GM18909 (cell line): Measurements from ENCODE around the gene FAM110D.

Experiments used
- ATAC-seq: cut with Tn5 transposase; IDR thresholded peaks from one replicate; pipeline ENCODE4 v1.9.1; 2021; ENCODE audit warnings: mild to moderate bottlenecking; ENCODE audit not compliant: unreplicated experiment, poor library complexity

The FAM110D gene

DNA sequence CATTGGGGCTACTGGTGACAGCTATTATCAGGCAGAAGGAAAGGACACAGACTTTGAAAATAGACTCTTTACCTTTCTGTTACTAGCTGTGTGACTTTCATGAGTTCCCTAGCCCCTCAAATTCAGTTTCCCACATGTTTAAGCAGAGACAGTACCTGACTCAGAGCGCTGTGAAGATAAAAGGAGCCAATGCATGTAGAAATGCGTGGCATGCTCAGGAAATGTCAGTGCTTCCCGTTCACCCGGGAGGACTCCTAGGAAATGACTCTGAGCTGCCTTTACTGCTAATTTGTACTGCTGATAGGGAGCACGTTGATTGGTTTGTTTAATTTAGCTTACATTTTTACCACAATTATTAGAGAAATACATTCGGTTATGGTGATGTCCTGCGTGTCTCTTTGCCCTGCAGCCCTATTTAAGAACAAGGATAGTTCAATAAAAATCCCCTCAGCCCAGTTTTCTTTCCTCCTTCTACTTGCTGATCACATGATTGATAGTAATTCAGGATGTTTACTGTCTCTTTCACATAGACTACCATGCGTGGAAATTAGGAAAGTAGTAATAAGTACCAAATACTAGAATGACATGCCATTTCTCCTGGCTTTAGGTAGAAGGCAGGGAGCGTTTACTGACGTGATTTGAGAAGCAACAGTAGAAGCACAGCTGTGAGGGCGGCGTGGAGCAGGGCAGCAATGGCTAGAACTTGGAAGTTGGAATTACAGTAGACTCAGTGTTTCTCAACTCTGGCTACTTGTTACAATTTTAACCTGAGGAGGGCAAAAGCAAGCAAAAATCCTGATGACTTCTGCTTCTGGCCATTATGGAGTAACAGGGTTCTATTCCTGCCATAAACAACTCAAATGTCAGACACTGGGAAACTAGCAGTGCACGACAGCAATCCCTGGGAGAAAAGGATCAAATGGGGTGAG, 31.4 kb upstream of the FAM110D start:
- no peak for ATAC-seq

DNA sequence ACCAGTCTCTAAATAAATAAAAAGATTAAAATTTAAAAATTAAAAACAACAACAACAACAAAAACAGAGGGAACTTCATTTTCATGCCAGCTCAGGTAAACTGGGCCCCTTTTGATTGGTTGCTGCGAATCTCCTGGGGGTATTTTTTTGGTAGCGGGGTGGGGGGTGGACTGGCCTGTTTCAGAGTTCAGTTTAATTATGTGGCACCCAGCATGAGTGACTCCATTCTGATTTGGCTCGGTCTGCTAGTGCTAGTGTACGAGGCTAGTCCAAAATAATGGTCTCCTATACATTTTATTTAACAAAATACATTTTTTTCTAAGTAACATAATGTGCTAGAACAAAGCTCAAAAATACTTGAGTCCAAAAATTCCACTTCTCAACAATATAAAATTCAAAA, 29.1 kb upstream of the FAM110D start:
- ATAC-seq: no peak

DNA sequence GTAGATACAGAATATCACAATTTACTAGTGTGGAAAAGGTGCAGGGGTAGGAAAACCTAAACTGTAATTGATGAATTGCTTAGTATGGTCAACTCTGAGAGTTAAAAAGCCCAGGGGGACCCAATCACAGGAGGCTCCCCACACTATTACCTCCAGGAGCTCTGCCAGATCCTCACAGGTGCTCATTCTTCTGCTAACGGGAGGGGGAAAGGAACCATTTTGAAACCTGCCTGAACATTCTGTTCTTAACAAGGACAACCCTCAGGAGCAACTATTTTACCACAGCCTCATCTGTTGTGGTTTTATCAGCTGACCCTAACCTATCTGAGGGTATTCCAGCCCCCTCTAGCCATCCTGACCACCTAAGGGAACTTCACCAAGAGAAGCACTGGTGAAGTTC, 28.2 kb upstream of the FAM110D start:
- ATAC-seq: no peak

DNA sequence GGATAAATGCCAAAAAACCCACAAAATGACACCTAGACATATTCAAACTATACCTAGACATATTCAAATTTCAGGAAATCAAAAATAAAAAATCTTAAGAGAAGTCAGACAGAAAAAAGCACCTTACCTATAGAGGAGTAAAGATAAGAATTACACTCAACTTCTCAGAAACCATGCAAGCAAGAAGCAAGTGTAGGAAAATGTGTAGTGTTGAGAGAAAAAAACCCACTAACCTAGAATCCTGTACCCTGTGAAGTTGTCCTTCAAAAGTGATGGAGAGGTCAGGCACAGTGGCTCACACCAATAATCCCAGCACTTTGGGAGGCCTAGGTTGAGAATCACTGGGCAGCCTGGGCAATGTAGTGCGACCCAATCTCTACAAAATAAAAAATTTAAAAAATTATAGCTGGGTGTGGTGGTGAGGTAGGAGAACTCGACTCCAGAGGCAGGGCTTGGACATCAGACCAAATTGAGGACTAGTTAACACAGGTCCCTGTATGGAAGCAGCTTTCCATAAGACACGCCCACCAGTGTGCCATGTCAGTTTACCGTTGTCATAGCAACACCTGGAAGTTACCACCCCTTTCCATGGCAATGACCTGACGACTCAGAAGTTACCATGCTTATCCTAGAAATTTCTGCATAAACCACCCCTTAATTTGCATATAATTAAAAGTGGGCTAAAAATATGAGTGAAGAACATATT, 26.6 kb upstream of the FAM110D start:
- ATAC-seq: no peak

DNA sequence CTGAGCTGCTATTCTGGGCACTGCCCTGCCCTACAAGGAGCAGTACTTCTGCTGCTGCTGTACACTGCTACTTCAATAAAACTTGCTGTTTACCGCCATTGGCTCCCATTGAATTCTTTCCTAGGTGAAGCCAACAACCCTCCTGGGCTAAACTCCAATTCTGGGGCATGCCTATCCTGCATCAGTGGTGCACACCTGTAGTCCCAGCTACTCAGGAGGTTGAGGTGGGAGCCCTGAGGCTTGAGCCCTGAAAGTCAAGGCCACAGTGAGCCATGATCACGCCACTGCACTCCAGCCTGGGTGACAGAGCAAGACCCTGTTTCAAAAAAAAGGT, 26.1 kb upstream of the FAM110D start:
- ATAC-seq: no peak

DNA sequence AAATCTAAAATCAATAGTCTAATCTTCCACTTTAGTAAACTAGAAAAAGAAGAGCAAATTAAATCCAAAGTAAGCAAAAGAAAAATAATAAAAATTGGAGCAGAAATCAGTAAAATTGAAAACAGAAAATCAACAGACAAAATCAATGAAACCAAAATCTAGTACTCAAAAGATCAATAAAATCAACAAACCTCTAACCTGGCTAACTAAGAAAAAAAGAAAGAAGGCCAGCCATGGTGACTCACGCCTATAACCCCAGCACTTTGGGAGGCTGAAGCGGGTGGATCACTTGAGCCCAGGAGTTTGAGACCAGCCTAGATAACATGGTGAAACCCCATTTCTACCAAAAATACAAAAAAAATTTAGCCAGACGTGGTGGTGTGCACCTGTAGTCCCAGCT, 24.4 kb upstream of the FAM110D start:
- no peak for ATAC-seq

DNA sequence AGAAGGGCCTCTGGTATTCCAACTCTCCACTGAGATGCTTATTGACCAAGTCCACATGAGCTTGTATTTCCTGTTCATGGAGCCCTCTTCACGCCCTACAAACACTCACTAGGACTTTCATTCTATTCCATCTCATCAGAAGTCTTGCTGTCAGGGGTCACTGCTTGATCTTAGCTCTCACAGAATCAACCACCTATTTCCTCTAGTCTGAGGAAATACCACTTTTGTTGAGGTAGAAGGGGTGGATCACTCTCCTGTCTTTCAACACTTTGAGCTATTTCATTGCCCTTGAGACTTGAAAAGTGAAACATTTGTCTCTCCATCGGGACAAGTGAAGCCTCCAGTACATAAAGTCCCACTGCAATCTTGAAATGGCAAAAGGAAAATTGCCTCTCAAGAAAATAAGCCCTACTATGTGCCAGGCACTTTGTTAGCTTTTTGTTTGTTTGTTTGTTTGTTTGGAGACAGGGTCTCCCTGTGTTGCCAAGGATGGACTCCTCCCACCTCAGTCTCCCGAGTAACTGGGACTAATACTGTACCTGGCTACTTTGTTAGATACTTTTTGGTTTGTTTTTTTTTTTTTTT, 19.8 kb upstream of the FAM110D start:
- no peak for ATAC-seq

DNA sequence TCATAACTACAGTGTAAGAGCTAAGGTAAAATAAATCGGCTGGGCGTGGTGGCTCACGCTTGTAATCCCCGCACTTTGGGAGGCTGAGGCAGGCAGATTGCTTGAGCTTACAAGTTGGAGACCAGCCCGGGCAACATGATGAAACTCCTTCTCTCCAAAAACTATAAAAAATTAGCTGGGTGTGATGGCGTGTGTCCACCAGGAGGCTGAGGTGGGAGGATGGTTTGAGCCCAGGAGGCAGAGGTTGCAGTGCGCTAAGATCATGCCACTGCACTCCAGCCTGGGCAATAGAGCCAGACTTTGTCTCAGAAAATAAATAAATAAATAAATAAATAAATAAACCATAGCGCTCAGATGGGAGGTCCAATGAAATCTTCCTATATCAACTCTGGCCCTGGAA, 16.7 kb upstream of the FAM110D start:
- no peak for ATAC-seq

DNA sequence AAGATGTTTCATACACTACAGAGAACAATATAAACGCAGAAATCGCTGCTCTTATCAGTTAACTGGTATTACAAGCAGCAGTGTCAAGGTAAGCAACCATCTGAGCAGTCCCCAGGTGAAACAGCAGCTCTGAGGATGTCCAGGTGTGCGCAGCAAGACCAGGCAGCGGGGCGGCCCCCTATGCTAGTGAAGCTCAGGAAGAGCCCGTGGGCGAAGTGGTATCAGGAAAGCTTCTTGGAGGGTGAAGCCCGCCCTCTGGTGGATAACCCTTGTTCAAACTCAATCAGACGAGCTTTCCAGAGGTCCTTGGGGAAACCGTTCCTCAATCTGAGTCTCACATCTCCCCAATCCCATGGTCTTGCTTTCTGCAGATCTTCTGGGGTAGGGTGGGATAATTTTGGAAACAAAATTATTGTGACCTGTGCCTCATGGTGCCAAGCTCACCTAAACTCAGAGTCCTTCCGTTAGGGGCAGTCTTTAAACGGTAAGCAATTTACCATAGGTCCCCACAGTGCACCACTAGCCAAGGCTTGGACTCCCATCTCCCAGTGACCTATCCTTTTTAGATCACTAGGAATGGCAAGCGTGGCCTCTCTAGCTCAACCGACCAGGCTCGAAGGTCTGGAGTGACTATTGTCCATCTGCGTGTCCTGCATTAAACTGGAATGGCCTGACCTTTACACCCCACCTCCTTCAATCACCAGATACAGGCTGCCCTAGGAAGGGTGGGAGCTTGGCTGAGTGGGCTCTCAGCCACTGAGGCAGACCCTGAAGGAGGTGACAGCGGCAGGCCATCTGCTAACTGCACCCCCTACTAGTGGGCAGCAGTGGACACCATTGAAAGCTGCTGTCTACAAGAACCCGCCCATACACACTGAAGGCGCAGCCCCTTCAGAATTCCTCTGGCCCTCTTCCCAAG, 13.6 kb upstream of the FAM110D start:
- no peak for ATAC-seq

DNA sequence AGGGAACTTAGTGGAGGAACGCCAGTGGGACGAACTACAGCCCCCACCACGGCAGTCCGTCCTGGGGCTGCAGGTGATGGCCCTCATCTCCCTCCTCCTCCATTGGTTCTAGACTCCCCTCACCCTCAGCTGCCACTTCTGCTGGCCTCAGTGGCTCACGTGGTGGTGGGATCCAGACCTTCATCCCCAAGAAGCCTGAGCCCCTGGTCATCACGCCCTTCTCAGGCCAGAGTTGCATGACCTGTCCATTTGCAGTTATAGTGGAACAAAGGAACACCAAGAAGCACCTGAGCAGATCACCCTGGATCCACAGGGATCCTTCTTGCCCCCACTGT, 13.0 kb upstream of the FAM110D start:
- ATAC-seq: no peak

DNA sequence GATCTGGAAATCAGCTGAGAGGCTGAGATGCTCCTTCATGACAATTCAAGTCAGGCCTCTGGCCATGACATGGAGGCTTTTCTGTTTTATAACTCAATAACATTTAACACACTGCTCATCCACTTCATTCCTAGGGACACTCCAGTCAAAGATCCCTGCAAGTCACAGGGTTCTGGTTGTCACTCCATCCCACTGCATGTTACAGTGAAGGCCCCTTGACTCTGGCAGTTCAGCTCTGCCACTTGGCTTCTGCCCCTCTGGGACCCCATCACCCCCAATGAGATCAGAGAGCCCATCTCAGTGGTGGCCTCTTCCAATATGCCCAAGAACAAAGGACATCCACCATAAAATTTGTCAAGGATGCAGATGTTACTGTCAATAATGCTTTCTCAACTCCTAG, 10.0 kb upstream of the FAM110D start:
- ATAC-seq: no peak

DNA sequence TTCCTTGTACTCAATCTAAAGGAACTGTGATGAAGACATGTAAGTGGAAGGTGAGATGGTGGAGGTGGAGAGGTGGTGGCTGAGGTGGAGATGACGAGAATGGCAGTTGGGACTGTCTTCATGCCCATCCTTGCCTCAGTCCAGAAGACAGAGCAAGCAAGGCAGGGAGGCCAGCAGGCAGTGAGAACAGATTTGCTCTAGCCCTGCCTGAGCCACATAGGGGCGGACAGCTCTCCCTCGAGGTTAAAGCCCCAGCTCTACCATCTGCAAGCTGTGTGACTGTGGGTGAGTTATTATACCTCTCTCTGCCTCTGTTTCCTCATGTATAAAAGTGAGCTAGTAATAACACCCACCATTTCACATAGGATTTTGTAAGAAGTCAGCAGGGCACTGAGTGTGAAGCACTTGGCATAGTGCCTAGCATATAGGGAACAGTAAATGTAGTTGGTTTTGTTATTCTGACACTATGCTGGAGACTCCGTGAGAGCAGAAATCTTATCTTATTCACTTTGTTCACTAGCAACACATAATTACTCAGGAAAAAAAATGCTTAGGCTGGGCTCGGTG, 4.8 kb upstream of the FAM110D start:
- no peak for ATAC-seq

DNA sequence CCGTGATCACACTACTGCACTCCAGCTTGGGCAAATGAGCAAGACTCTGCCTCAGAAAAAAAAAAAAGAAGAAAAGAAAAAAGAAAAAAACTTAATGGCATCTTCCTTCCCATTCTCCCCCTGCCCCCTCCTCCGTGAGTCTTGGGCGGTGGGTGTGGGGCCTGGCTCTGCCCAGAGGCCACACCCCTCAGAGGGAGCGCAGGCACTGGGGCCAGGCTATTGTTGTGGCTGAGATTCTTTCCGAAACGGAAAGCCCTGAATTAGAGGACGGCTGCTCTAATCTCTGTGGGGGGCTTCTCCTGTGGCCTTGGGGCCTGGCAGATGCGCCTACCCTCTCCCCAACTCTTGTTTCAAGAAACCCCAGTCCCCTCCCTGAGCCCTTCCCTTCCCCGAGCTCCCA, 4.1 kb upstream of the FAM110D start:
- ATAC-seq: no peak

DNA sequence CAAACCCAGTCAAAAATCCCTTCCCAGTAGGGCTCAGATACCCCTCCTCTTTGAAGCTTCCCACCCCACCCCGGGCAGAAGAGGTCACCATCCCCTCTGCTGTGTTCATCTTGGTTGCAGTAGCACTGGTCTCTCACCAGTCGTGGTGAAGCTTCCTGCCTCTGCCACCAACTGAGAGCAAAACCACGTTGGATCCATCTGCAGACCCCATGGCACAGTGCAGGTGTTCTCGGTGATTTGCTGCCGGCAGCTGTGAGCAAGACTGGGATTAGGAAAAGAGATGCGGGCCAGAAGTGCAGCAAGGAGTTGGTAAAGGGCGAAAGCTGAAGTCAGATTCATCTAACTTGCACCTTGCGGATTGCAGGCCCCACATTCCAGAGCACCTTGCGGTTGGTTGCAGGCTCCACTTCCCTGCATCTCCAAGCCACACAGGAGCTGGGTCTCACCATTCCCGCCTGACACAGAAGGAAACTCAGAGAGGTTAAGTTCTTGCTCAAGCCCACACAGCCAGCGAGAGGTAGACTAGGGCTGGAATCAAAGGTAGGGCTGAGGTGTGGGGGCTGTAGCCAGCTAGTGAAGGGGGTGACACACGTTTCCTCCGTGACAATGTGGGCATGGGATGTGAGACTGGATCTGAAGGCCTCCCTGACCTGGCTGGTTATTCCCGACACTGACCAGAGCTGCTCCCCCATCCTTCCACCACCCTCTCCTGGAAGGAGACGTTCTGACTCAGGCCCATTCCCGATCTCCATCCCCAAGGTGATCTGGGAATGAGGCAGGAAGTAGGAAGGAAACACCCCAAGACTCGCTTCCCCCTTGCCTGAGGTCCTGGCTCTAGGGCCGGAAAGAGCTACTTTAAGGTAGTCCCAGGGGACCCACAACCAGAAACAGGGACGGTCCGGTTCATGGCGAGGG, 3.3 kb upstream of the FAM110D start:
- no peak for ATAC-seq

DNA sequence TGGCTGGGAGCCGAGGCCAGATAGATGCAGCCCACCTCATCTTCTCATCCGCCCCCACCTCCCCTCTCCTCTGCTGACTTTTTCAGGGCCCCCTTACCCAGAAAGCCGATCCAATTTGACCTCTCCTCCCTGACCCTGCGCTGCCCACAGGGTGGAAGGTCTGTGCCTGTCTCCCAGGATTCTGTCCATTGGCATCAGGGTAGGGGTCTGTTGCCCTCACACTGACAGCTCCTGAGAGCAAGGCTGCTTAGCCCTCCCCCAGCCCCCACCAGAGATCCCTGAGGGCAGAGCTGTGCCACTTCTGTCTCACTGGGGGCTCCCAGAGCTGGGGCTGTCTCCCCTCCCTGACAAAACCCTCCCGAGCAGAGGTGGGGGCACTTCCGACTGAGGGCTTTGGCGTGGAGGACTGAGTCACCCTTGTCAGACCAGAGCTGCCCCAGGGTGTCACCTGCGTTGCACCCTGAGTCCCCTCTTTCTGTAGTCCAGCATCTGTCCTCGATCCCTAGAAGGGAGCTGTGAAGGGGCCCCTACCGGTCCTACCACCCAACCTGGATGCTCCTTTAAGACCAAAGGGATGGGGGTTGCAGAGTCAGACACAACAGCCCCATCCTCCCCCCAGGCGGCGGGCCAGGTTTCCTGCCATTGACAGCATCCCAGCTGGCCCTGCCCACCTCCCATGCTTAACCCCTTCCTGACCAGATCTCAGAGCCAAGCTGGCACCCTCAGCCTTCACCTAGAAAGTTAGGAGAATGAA, 2.4 kb upstream of the FAM110D start:
- no peak for ATAC-seq

DNA sequence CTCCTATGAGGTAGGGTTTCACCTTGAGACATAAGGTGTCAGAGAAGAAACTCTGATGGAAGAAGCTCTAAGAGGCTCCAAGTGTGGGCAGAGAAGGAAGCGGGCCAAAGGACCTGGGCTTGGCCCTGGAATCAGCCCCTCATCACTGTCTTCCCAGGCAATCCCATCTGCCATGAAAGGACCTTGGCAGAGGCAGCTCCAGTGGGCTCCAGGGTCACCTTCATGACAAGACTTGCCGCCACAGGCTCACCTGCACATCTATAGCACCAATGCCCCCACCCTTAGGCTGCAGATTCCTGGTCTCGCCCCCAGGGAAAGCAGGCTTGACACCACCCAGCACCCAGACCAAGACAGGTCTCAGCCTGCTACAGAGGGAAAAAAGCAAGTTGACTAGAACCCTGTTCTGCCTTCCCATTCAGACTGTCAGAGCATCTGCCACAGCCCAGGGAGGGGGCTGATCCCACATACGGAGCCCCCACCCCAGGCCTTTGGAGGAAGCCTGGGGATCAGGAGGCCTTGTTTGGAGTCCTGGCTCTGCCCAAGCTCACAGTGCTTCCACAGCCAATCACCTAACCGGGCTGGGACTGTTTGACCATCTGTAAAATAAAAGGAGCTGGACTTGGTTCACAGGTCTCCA, 490 bp upstream of the FAM110D start:
- no peak for ATAC-seq

DNA sequence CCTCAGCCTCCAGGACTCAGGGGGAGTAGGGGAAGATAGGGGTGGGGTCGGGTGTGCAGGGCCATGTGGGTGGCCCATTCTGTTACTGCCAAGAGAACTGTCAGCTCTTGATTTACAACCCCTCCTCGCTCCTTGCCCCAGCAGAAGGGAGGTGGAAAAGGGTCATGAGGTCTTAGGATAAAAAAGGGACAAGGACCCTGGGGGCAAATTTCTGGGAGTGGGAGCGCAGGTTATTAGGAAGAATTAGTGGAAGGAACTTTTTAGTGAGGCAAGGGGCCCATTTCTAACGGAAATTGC, 812 bp downstream of the FAM110D start:
- ATAC-seq: no peak
